Thyroid gland (tissue), 4 donors: Measurements from ENCODE around the gene ECEL1. TPM values are rescaled to one million over a fixed set of nuclear protein-coding genes. Genes with fewer than 3 reads are reported as not detected.

Source experiments
- DNase-seq, 2 donors: peaks; one replicate each; pipeline ENCODE4 v3.0.0-alpha.2; 2019
- H3K27ac ChIP-seq, 3 donors: fragments of 200-600 bp; sonication (generic); 1 replicate in 2 of 3; 2 replicates in 1 of 3; pipeline ENCODE4 v1.5.1; 2016 to 2019; ENCODE audit warnings: mild to moderate bottlenecking in 1 of 3, moderate library complexity in 1 of 3
- H3K27me3 ChIP-seq: fragments of 200-600 bp; sonication (generic); one replicate; pipeline ENCODE4 v1.5.1; 2019
- H3K36me3 ChIP-seq, 2 donors: fragments of 200-600 bp; sonication (generic); one replicate each; pipeline ENCODE4 v1.5.1; 2016 to 2019
- H3K4me1 ChIP-seq, 2 donors: fragments of 200-600 bp; sonication (generic); one replicate each; pipeline ENCODE4 v1.5.1; 2017 to 2019
- H3K4me3 ChIP-seq, 3 donors: fragments of 200-600 bp; sonication (generic); replicated peaks in 1 of 3; 1 replicate in 2 of 3; 2 replicates in 1 of 3; pipeline ENCODE4 v1.5.1; 2016; ENCODE audit warnings: mild to moderate bottlenecking in 1 of 3
- H3K9me3 ChIP-seq: fragments of 200-600 bp; sonication (generic); one replicate; pipeline ENCODE4 v1.5.1; 2017
- CTCF ChIP-seq, 6 experiments: fragments of 200-600 bp in 3 of 6; fragments of 450-650 bp in 3 of 6; sonication (generic) in 3 of 6; IDR thresholded peaks; one replicate each; pipeline ENCODE4 v1.5.1; 2016 to 2019; ENCODE audit warnings: antibody characterized with exemption in 6 of 6, mild to moderate bottlenecking in 2 of 6, inconsistent platforms in 1 of 6, moderate library complexity in 1 of 6
- POLR2A ChIP-seq, 2 donors: fragments of 450-650 bp; IDR thresholded peaks; one replicate each; pipeline ENCODE4 v1.6.1; 2017; ENCODE audit warnings: antibody characterized with exemption in 2 of 2, mild to moderate bottlenecking in 2 of 2, moderate library complexity in 1 of 2
- WGBS, 2 donors: methylation state at CpG; one replicate each; pipeline ENCODE4 v1.1.5; 2017; 5-methylcytosine and 5-hydroxymethylcytosine counted together
- intact Hi-C: fragments of 100-400 bp; cut with DNase I; formaldehyde crosslinking; loops from one replicate; pipeline ENCODE4 v1.15.1; 2023
- total RNA-seq, 4 donors: library from RNA; depleted of rRNA; stranded (reverse); fragments of >200 nt; gene quantifications; one replicate each; pipeline ENCODE4 v1.2.3, GENCODE V29; 2016

Gene ECEL1
- total RNA-seq, 4 donors from 2014 or later = 0.11 to 1.5 (median 1.2) TPM

- H3K27ac ChIP-seq = no peak within 1 kb of the TSS
- intact Hi-C loops = loop anchor here (5.0 to 10.0 kb wide), 2 partner anchors 73 to 595 kb away; partner anchors contain the start of gene NPPC
- 65 to 69% methylated on average over 8 to 17 of the region's 19 CpGs for WGBS, 2 donors
- no peaks in the 10 kb centered on the region for H3K36me3 ChIP-seq
- H3K27me3 ChIP-seq = peaks cover 23% of the 10 kb centered on the region
- no peak within 1 kb of the TSS for H3K4me3 ChIP-seq
- H3K4me1 ChIP-seq = peaks cover 6 to 22% of the 10 kb centered on the region in 2 donors
- TF ChIP-seq POLR2A (IDR thresholded peaks at IDR 0.05) (no peak), CTCF (IDR thresholded peaks at IDR 0.05) (no peak)
- DNase-seq = no peak
- H3K9me3 ChIP-seq = no peaks in the 10 kb centered on the region
Observed at GRCh38 chr2:232519581-232520438, 32.2 kb upstream of the ECEL1 start, which contains the start of gene PRSS56. Gene PRSS56, plus strand, starts transcription at chr2:232520388. Its CDS starts 211 bp downstream, at chr2:232520599.

- Histone ChIP-seq H3K9me3 (no peaks in the 10 kb centered on the region), H3K36me3 (no peaks in the 10 kb centered on the region), H3K27me3 (peaks cover 16% of the 10 kb centered on the region), H3K4me1 (peaks cover 6 to 16% of the 10 kb centered on the region in 2 donors), H3K4me3 (no peak overlapping the region), H3K27ac (no peak overlapping the region)
- TF ChIP-seq POLR2A (IDR thresholded peaks at IDR 0.05) (no peak), CTCF (IDR thresholded peaks at IDR 0.05) (no peak)
- WGBS, 2 donors = 85% methylated on average over 3 to 6 of the region's 6 CpGs
- DNase-seq = no peak
- intact Hi-C loops = no loop called here
Observed at GRCh38 chr2:232518844-232519243, 31.2 kb upstream of the ECEL1 start.

- no peaks in the 10 kb centered on the region for H3K27me3 ChIP-seq
- no peaks in the 10 kb centered on the region for H3K4me1 ChIP-seq
- H3K36me3 ChIP-seq = no peaks in the 10 kb centered on the region
- no peak for TF ChIP-seq CTCF (IDR thresholded peaks at IDR 0.05)
- no peak for TF ChIP-seq POLR2A (IDR thresholded peaks at IDR 0.05)
- 97 to 98% methylated on average over 3 of the region's 3 CpGs for WGBS, 2 donors
- intact Hi-C loops = no loop called here
- DNase-seq = no peak
- H3K4me3 ChIP-seq = no peak overlapping the region
- no peak overlapping the region for H3K27ac ChIP-seq
- H3K9me3 ChIP-seq = no peaks in the 10 kb centered on the region
Observed at GRCh38 chr2:232516551-232516950, 28.9 kb upstream of the ECEL1 start.

- DNase-seq = no peak
- no peak overlapping the region for H3K27ac ChIP-seq
- TF ChIP-seq CTCF (IDR thresholded peaks at IDR 0.05) (no peak), POLR2A (IDR thresholded peaks at IDR 0.05) (no peak)
- no peaks in the 10 kb centered on the region for H3K27me3 ChIP-seq
- no peaks in the 10 kb centered on the region for H3K9me3 ChIP-seq
- H3K4me1 ChIP-seq = no peaks in the 10 kb centered on the region
- WGBS, 2 donors = 78% methylated on average over 7 of the region's 7 CpGs
- intact Hi-C loops = no loop called here
- H3K4me3 ChIP-seq = no peak overlapping the region
- no peaks in the 10 kb centered on the region for H3K36me3 ChIP-seq
Observed at GRCh38 chr2:232515639-232516038, 28.0 kb upstream of the ECEL1 start.

GRCh38 chr2:232513353-232513752 is 25.7 kb upstream of the ECEL1 start:
- H3K9me3 ChIP-seq = no peaks in the 10 kb centered on the region
- no peaks in the 10 kb centered on the region for H3K27me3 ChIP-seq
- no peak overlapping the region for H3K27ac ChIP-seq
- no peak for DNase-seq
- TF ChIP-seq POLR2A (IDR thresholded peaks at IDR 0.05) (no peak), CTCF (IDR thresholded peaks at IDR 0.05) (no peak)
- no peaks in the 10 kb centered on the region for H3K4me1 ChIP-seq
- 78 to 85% methylated on average over 5 of the region's 5 CpGs for WGBS, 2 donors
- H3K36me3 ChIP-seq = no peaks in the 10 kb centered on the region
- intact Hi-C loops = no loop called here
- H3K4me3 ChIP-seq = no peak overlapping the region
